Subcutaneous adipose tissue (tissue), 4 donors: ENCODE measurements around the gene CTIF. TPM values are rescaled to one million over a fixed set of nuclear protein-coding genes. Genes with fewer than 3 reads are reported as not detected.

Experiments
- total RNA-seq, 4 donors: library from RNA; depleted of rRNA; stranded (reverse); fragments of >200 nt; gene quantifications; one replicate each; pipeline ENCODE4 v1.1.0, GENCODE V29; 2016
- TF ChIP-seq, protein P1 (sequence below): fragments of 450-650 bp; IDR thresholded peaks from one replicate; pipeline ENCODE4 v1.5.1; 2016; ENCODE audit warnings: low read depth, mild to moderate bottlenecking, control low read depth, antibody characterized with exemption, moderate library complexity

CTIF gene
- total RNA-seq, 4 donors from 2014 or later, result 41.0 to 195 (median 78.3) TPM

DNA sequence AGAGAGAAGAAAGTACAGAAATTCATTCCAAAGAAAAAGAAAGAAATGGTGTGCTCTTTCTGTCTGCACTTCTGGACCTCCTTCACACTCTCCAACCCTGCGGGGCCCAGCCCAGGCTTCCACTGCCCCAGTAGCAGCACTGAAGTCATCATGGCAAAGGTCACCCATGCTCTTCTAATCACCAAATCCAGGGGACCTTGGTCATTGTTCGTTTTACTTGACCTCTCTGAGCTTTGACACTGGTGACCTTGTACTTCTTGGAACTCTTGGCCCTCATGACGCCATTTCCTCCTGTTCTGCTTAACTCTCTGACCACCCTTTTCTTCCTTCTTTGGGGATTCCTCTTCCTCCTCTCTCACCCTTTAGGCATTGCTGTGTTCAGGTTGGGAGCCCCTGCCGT is 306.3 kb downstream of the CTIF start:
- TF ChIP-seq, protein P1, sequence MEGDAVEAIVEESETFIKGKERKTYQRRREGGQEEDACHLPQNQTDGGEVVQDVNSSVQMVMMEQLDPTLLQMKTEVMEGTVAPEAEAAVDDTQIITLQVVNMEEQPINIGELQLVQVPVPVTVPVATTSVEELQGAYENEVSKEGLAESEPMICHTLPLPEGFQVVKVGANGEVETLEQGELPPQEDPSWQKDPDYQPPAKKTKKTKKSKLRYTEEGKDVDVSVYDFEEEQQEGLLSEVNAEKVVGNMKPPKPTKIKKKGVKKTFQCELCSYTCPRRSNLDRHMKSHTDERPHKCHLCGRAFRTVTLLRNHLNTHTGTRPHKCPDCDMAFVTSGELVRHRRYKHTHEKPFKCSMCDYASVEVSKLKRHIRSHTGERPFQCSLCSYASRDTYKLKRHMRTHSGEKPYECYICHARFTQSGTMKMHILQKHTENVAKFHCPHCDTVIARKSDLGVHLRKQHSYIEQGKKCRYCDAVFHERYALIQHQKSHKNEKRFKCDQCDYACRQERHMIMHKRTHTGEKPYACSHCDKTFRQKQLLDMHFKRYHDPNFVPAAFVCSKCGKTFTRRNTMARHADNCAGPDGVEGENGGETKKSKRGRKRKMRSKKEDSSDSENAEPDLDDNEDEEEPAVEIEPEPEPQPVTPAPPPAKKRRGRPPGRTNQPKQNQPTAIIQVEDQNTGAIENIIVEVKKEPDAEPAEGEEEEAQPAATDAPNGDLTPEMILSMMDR, result no peak

DNA sequence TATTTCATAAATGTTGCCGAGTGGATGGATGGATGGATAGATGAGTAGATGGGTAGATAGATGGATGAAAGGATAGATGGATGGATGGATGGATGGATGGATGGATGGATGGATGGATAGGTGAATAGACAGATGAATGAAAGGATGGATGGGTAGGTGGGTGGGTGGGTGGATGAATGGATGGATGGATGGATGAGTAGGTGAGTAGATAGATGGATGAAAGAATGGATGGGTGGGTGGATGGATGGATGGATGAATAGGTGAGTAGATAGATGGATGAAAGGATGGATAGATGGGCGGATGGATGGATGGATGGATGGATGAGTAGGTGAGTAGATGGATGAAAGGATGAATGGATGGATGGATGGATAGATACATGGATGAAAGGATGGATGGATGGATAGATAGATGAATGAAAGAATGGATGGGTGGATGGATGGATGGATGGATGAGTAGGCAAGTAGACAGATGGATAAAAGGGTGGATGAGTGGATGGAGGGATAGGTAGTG is 307.6 kb downstream of the CTIF start:
- TF ChIP-seq, protein P1, result no peak

DNA sequence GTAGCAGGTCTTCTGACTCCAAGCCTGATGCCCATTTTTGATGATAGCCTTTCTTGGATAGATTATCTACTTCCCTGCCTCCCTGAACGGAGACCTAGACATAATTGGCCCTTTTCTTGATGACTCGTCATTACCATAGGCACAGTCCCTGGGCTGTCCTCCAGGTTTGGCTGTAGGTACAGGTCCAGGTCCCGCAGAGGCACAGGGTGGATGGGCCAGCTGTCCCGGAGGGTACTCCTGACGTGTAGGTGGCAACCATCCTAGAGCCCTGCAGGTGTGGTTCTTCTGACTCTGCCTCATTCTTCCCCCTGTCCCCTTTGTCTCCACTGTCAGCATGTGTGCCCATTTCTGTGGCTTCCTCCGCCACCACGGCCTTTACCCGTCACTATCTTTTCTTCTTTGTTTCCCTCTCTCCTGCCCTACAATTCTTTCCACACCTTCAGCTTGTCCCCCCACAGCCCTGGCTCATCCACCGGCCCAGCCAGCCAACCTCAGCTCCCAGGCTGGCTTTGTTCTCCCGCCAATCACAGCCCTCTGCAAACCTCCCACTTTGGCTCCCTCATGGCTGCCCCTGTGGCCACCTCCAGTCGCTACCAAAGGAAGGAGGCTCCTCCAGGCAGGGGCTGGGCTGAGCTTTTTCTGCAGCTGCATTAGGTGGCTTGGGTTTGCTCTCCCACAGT is 309.1 kb downstream of the CTIF start:
- TF ChIP-seq, protein P1, result no peak

DNA sequence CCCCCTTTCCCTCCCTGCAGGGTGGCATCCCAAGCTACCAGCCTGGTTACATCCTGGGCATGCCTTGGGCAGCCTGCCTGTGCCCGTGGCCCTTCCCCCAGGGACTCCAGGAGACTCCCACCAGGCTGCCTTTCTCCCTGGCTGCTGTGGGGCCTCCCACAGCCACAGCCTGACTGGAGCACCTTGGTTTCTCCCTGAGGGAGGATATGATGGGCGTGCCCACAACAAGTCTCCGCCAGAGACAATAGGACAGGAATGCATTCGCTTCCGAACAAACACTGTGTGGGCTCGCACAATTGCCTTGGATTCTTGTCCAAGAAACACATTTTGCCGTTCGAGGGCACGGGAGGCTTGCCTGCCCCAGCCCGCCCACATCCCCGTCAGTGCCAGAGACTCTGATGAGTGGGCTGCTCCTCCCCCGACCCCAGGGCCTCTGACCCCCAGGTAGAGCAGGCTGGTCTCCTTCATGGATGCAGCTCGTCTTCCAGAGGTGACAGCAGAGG is 309.9 kb downstream of the CTIF start:
- TF ChIP-seq, protein P1, result no peak

DNA sequence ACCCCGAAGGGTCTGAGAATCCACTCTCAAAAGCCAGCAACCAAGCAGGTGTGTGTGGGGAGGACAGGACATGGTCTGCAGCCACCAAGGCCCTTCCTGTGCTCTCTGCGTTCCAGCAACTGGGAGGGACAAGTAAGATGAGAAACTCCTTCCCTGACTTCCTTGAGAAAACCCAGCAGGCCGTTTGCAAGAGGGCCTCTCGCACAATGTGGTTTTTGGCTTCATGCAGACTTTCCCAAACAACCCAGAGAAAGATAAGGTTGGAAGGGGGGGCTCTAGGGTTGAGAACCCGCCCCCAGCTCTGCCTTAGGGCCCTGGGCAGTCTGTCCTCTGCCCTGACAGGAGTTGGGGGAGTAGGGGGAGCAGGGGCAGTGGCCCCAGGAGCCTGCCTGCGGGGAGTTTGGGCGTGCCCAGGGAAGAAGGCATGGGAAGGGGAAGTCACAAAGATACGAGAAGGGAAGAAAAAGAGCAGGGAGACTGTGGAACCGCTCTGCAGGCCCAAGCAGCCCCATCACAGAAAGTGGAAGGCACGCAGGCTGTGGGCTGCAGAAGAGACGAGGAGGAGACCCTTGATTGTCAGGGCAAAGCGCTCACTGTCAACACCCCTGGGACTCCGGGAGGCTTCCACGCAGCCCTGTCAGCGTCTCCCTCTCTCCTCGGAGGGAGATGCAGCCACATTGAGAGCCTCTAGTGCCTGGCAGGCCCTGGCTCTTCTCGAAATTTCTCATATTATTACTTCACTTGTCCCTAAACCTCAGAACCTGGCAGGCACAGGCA is 312.2 kb downstream of the CTIF start:
- TF ChIP-seq, protein P1, result no peak

DNA sequence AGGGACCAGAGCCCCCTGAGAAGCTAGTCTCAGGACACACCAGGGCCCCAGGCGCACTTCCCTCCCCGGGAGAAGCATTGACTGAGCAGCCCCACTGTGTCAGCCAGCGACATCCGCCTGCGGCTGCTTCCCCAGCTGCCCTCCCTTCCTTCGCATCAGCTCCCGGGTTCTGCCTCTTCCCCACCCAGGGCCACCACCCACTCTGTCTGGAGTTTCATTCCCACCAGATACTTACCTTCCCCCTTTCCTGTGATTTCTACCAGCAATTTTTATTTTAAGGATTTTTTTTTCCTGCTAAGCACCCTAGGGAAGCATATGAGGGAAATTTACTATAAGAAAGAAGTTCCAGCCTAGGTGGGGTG is 312.7 kb downstream of the CTIF start:
- TF ChIP-seq, protein P1, result no peak

DNA sequence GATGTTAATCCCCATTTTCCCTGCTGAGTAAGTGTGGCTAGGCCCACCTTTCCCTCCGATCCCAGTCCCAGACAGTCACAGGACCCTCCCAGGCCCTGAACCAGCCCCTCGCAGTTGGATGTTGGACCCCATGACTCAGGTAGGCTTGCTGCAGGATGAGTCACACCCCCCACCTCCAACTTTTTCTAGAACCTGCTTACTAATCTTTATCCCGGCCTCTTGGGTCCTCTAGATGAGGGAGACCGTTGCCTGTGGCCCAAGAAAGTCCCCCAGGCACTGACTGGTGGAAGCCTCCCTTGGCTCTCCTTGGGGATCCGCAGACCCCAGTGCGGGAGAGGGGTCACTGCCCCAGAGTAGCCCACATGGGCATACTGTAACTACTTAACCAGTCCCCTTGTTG is 313.5 kb downstream of the CTIF start:
- TF ChIP-seq, protein P1, result no peak
